H9 (cell line): ENCODE data around the gene ACTL8. TPM values are rescaled to one million over a fixed set of nuclear protein-coding genes. Genes with fewer than 3 reads are reported as not detected.

ENCODE experiments used
- DNase-seq: peaks from one replicate; pipeline ENCODE4 v3.0.0-alpha.2; 2017
- H2AFZ ChIP-seq: one replicate; pipeline ENCODE4 v1.6.1; 2013; ENCODE audit warnings: mild to moderate bottlenecking, low read length, control low read depth, moderate library complexity
- H2AK5ac ChIP-seq: 2 replicates; pipeline ENCODE4 v1.6.1; 2013; ENCODE audit warnings: low read length, control low read depth, mixed read lengths; ENCODE audit not compliant: insufficient read length
- H2BK120ac ChIP-seq: one replicate; pipeline ENCODE4 v1.6.1; 2013; ENCODE audit warnings: low read depth, mild to moderate bottlenecking, low read length, control low read depth, inconsistent platforms; ENCODE audit not compliant: poor library complexity, severe bottlenecking
- H2BK12ac ChIP-seq: 2 replicates; pipeline ENCODE4 v1.6.1; 2013; ENCODE audit warnings: low read length, control low read depth, mixed read lengths, low read depth; ENCODE audit not compliant: insufficient read length
- H2BK15ac ChIP-seq: 2 replicates; pipeline ENCODE4 v1.6.1; 2013; ENCODE audit warnings: low read depth, low read length, control low read depth
- H2BK20ac ChIP-seq: one replicate; pipeline ENCODE4 v1.6.1; 2013; ENCODE audit warnings: low read depth, mild to moderate bottlenecking, low read length, control low read depth, inconsistent platforms; ENCODE audit not compliant: poor library complexity, severe bottlenecking
- H2BK5ac ChIP-seq: 2 replicates; pipeline ENCODE4 v1.6.1; 2013; ENCODE audit warnings: low read length, control low read depth, mixed read lengths; ENCODE audit not compliant: insufficient read length
- H3K14ac ChIP-seq: 2 replicates; pipeline ENCODE4 v1.6.1; 2013; ENCODE audit warnings: low read length, control low read depth; ENCODE audit not compliant: insufficient read depth
- H3K18ac ChIP-seq: 2 replicates; pipeline ENCODE4 v1.6.1; 2013; ENCODE audit warnings: low read depth, mild to moderate bottlenecking, mixed read lengths, low read length, control low read depth; ENCODE audit not compliant: insufficient read length
- H3K23ac ChIP-seq: 2 replicates; pipeline ENCODE4 v1.6.1; 2013; ENCODE audit warnings: low read length, control low read depth, mixed read lengths, low read depth; ENCODE audit not compliant: insufficient read length
- H3K23me2 ChIP-seq: 2 replicates; pipeline ENCODE4 v1.6.1; 2013; ENCODE audit warnings: low read depth, mild to moderate bottlenecking, mixed read lengths, low read length, control low read depth; ENCODE audit not compliant: insufficient read length, poor library complexity, severe bottlenecking
- H3K27ac ChIP-seq: 2 replicates; pipeline ENCODE4 v1.5.1; 2013; ENCODE audit warnings: low read length, control low read depth, mixed read lengths, low read depth; ENCODE audit not compliant: insufficient read length
- H3K27me3 ChIP-seq: 2 replicates; pipeline ENCODE4 v1.6.1; 2013; ENCODE audit warnings: low read length, control low read depth, inconsistent platforms; ENCODE audit not compliant: insufficient read depth
- H3K4ac ChIP-seq: 2 replicates; pipeline ENCODE4 v1.6.1; 2013; ENCODE audit warnings: low read depth, mild to moderate bottlenecking, control low read depth, inconsistent platforms, low read length, moderate library complexity
- H3K4me1 ChIP-seq: 2 replicates; pipeline ENCODE4 v1.6.1; 2013; ENCODE audit warnings: low read length, control low read depth, inconsistent platforms; ENCODE audit not compliant: insufficient read depth
- H3K4me2 ChIP-seq: 2 replicates; pipeline ENCODE4 v1.6.1; 2013; ENCODE audit warnings: low read length, control low read depth, mixed read lengths; ENCODE audit not compliant: insufficient read length, insufficient read depth
- H3K56ac ChIP-seq: 2 replicates; pipeline ENCODE4 v1.6.1; 2013; ENCODE audit warnings: low read depth, mild to moderate bottlenecking, mixed read lengths, low read length, control low read depth; ENCODE audit not compliant: insufficient read length
- H3K79me1 ChIP-seq: 2 replicates; pipeline ENCODE4 v1.6.1; 2013; ENCODE audit warnings: low read depth, mild to moderate bottlenecking, moderate library complexity, low read length, control low read depth, inconsistent platforms; ENCODE audit not compliant: insufficient read depth, poor library complexity, severe bottlenecking
- H3K79me2 ChIP-seq: 2 replicates; pipeline ENCODE4 v1.6.1; 2013; ENCODE audit warnings: low read length, control low read depth, inconsistent platforms; ENCODE audit not compliant: insufficient read depth
- H3K9ac ChIP-seq: 2 replicates; pipeline ENCODE4 v1.6.1; 2013; ENCODE audit warnings: low read length, control low read depth, mixed read lengths; ENCODE audit not compliant: insufficient read length; ENCODE audit errors: extremely low read depth
- H3K9me3 ChIP-seq: one replicate; pipeline ENCODE4 v1.6.1; 2013; ENCODE audit warnings: low read depth, low read length, inconsistent platforms; ENCODE audit not compliant: control insufficient read depth
- H3T11ph ChIP-seq: one replicate; pipeline ENCODE4 v1.6.1; 2013; ENCODE audit warnings: mild to moderate bottlenecking, low read length, control low read depth, inconsistent platforms
- H4K20me1 ChIP-seq: one replicate; pipeline ENCODE4 v1.6.1; 2013; ENCODE audit not compliant: control insufficient read depth, insufficient read length, insufficient read depth
- H4K5ac ChIP-seq: 2 replicates; pipeline ENCODE4 v1.6.1; 2013; ENCODE audit warnings: low read depth, mild to moderate bottlenecking, mixed read lengths, low read length, control low read depth; ENCODE audit not compliant: insufficient read length
- H4K8ac ChIP-seq: replicated peaks from 2 replicates; pipeline ENCODE4 v1.6.1; 2013; ENCODE audit warnings: low read length, control low read depth, mixed read lengths, low read depth; ENCODE audit not compliant: insufficient read length
- H4K91ac ChIP-seq: 2 replicates; pipeline ENCODE4 v1.6.1; 2013; ENCODE audit warnings: low read depth, mild to moderate bottlenecking, moderate library complexity, mixed read lengths, low read length, control low read depth; ENCODE audit not compliant: insufficient read length
- H3K27ac Mint-ChIP-seq, 3 experiments: 2 replicates in 2 of 3; 3 replicates in 1 of 3; pipeline ENCODE4 v1.8.0; 2020 to 2021; ENCODE audit warnings: mixed read lengths in 3 of 3, mild to moderate bottlenecking in 1 of 3, moderate library complexity in 1 of 3
- H3K27me3 Mint-ChIP-seq: 2 replicates; pipeline ENCODE4 v1.8.0; 2021; ENCODE audit warnings: low read depth, mild to moderate bottlenecking, moderate library complexity, mixed read lengths
- H3K36me3 Mint-ChIP-seq, 3 experiments: 2 replicates in 2 of 3; 3 replicates in 1 of 3; pipeline ENCODE4 v1.8.0; 2020 to 2021; ENCODE audit warnings: low read depth in 3 of 3, mixed read lengths in 3 of 3; ENCODE audit not compliant: insufficient read depth in 1 of 3
- H3K4me1 Mint-ChIP-seq, 2 experiments: 2 replicates each; pipeline ENCODE4 v1.8.0; 2020; ENCODE audit warnings: mixed read lengths in 2 of 2
- H3K4me3 Mint-ChIP-seq, 2 experiments: 2 replicates in 1 of 2; 3 replicates in 1 of 2; pipeline ENCODE4 v1.8.0; 2020 to 2021; ENCODE audit warnings: mild to moderate bottlenecking in 2 of 2, mixed read lengths in 2 of 2, moderate library complexity in 1 of 2
- H3K9me3 Mint-ChIP-seq, 2 experiments: 2 replicates in 1 of 2; 3 replicates in 1 of 2; pipeline ENCODE4 v1.8.0; 2020; ENCODE audit warnings: mild to moderate bottlenecking in 2 of 2, mixed read lengths in 2 of 2, moderate library complexity in 1 of 2
- WGBS: extraction: QIAGEN DNeasy Blood & Tissue Kit; methylation state at CpG from one replicate; pipeline ENCODE4 v1.1.7; 2013; ENCODE audit warnings: missing lambda C conversion rate, low lambda C conversion rate, mixed read lengths; ENCODE audit not compliant: insufficient read length; ENCODE audit errors: extremely low coverage; 5-methylcytosine and 5-hydroxymethylcytosine counted together
- total RNA-seq: library from RNA; stranded (reverse); gene quantifications from 2 replicates; pipeline ENCODE4 v1.2.1, GENCODE V29; 2021
- TF ChIP-seq, protein P1 (sequence below): fragments of 200-600 bp; sonication (generic); conservative IDR thresholded peaks from 3 replicates; pipeline ENCODE4 v1.8.0; 2021; ENCODE audit warnings: antibody characterized with exemption, mild to moderate bottlenecking

The ACTL8 gene
- total RNA-seq, 1 experiment from 2014 or later = not detected

DNA sequence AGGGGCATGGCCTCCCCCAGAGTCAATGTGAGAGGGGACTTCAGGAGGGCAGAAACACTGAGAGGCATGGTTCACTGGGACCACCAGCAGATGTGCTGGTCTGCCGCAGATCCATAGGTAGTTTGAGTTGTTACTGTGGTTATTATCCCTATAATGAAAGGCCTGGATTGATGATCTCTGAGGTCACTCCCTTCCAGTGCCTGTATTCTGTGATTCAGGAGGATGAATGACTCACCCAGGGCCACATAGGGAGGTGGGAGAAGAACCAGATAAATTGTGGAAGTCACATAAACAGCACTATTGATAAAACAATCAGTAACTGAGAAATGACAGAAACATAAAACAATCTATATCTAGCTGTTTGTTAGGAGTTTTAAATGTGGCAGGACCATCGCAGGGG, 22.7 kb upstream of the ACTL8 start:
- Histone ChIP-seq H2AFZ (no peak overlapping the region), H3K79me1 (no peaks in the 10 kb centered on the region), H3K4ac (no peak overlapping the region), H2BK12ac (no peak overlapping the region), H4K5ac (no peak overlapping the region), H2BK120ac (no peak overlapping the region), H3K9me3 (no peaks in the 10 kb centered on the region), H4K91ac (no peak overlapping the region), H3K56ac (no peak overlapping the region), H3K23ac (no peak overlapping the region), H3K14ac (no peak overlapping the region), H3K79me2 (no peaks in the 10 kb centered on the region), H2BK20ac (no peak overlapping the region), H3K4me1 (no peaks in the 10 kb centered on the region), H4K8ac (no peak overlapping the region), H3K27me3 (no peaks in the 10 kb centered on the region; the same call in 1 of the 2 replicates), H2BK5ac (no peak overlapping the region), H3T11ph (no peak overlapping the region), H4K20me1 (no peaks in the 10 kb centered on the region), H2AK5ac (no peak overlapping the region), H3K27ac (no peak overlapping the region), H3K18ac (no peak overlapping the region), H3K9ac (no peak overlapping the region), H3K4me2 (no peak overlapping the region), H2BK15ac (no peak overlapping the region), H3K23me2 (no peaks in the 10 kb centered on the region)
- no peak for DNase-seq
- Mint-ChIP-seq H3K4me1 (peaks cover 3 to 22% of the 10 kb centered on the region in 2 experiments), H3K9me3 (no peaks in the 10 kb centered on the region; a peak in 1 of 5 replicates), H3K36me3 (no peaks in the 10 kb centered on the region), H3K27me3 (no peaks in the 10 kb centered on the region; the same call in none of the 2 replicates), H3K27ac (no peak overlapping the region), H3K4me3 (no peak overlapping the region)
- TF ChIP-seq, protein P1, sequence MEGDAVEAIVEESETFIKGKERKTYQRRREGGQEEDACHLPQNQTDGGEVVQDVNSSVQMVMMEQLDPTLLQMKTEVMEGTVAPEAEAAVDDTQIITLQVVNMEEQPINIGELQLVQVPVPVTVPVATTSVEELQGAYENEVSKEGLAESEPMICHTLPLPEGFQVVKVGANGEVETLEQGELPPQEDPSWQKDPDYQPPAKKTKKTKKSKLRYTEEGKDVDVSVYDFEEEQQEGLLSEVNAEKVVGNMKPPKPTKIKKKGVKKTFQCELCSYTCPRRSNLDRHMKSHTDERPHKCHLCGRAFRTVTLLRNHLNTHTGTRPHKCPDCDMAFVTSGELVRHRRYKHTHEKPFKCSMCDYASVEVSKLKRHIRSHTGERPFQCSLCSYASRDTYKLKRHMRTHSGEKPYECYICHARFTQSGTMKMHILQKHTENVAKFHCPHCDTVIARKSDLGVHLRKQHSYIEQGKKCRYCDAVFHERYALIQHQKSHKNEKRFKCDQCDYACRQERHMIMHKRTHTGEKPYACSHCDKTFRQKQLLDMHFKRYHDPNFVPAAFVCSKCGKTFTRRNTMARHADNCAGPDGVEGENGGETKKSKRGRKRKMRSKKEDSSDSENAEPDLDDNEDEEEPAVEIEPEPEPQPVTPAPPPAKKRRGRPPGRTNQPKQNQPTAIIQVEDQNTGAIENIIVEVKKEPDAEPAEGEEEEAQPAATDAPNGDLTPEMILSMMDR = no peak
- no CpG with 5 or more reads among the region's 2 CpGs for WGBS
